NCI-H2107 (cell line): ENCODE results near the gene WDFY4.

Experiments used
- DNase-seq: peaks from one replicate; lab custom pipeline; 2025; lab: John Stamatoyannopoulos, UW

WDFY4 gene

GRCh38 chr10:48880016-48880705, 195.5 kb downstream of the WDFY4 start:
- DNase-seq = no peak

GRCh38 chr10:48881937-48882336, 197.3 kb downstream of the WDFY4 start:
- DNase-seq = no peak

GRCh38 chr10:48882881-48883280, 198.2 kb downstream of the WDFY4 start:
- no peak for DNase-seq

GRCh38 chr10:48883701-48884100, 199.0 kb downstream of the WDFY4 start:
- DNase-seq = no peak

GRCh38 chr10:48884179-48885045, 199.7 kb downstream of the WDFY4 start:
- DNase-seq = no peak

GRCh38 chr10:48885376-48885775, 200.7 kb downstream of the WDFY4 start:
- DNase-seq = no peak

GRCh38 chr10:48887982-48888381, 203.3 kb downstream of the WDFY4 start:
- DNase-seq = no peak

- no peak for DNase-seq
Measured at GRCh38 chr10:48890888-48891850, 206.5 kb downstream of the WDFY4 start.

- no peak for DNase-seq
Measured at GRCh38 chr10:48894911-48895802, 210.5 kb downstream of the WDFY4 start.

- no peak for DNase-seq
Measured at GRCh38 chr10:48895803-48896195, 211.1 kb downstream of the WDFY4 start.

- no peak for DNase-seq
Measured at GRCh38 chr10:48896756-48897440, 212.2 kb downstream of the WDFY4 start.

GRCh38 chr10:48897441-48897790, 212.7 kb downstream of the WDFY4 start:
- DNase-seq = no peak

- no peak for DNase-seq
Measured at GRCh38 chr10:48898426-48898825, 213.8 kb downstream of the WDFY4 start.

- DNase-seq = no peak
Measured at GRCh38 chr10:48899781-48900180, 215.1 kb downstream of the WDFY4 start.

- no peak for DNase-seq
Measured at GRCh38 chr10:48900371-48900801, 215.7 kb downstream of the WDFY4 start.

- DNase-seq = no peak
Measured at GRCh38 chr10:48901319-48901718, 216.6 kb downstream of the WDFY4 start.

- DNase-seq = no peak
Measured at GRCh38 chr10:48902096-48902495, 217.4 kb downstream of the WDFY4 start.

- no peak for DNase-seq
Measured at GRCh38 chr10:48903151-48903550, 218.5 kb downstream of the WDFY4 start.

- no peak for DNase-seq
Measured at GRCh38 chr10:48904861-48905260, 220.2 kb downstream of the WDFY4 start.

GRCh38 chr10:48905311-48905710, 220.6 kb downstream of the WDFY4 start:
- DNase-seq = no peak

- no peak for DNase-seq
Measured at GRCh38 chr10:48906841-48907240, 222.2 kb downstream of the WDFY4 start.
